Measurements from ENCODE around the gene VEPH1.

The VEPH1 gene

GRCh38 chr3:157502916-157503595 lies at the start of gene VEPH1:
VEPH1 (minus strand) TSS chr3:157503416; CDS start chr3:157495349, 8,067 bp downstream.
- Histone ChIP-seq H3K79me2 (ENCODE audit: control insufficient read depth, low read length) (no peaks in the 10 kb centered on the region), H3K27me3 (ENCODE audit: control insufficient read depth, low read length) (peaks cover 4% of the 10 kb centered on the region; the same call in 1 of the 2 replicates), H3K4me3 (ENCODE audit: low read length) (no peak within 1 kb of the TSS), H3K4me2 (ENCODE audit: low read length) (no peak within 1 kb of the TSS), H3K4me1 (ENCODE audit: control insufficient read depth, low read length) (no peaks in the 10 kb centered on the region), H4K20me1 (ENCODE audit: control insufficient read depth, insufficient read depth, low read depth, low read length) (no peaks in the 10 kb centered on the region), H3K9me2 (replicated peaks; ENCODE audit: control insufficient read depth, low read length) (no peaks in the 10 kb centered on the region), H3F3A (ENCODE audit: control insufficient read depth, insufficient read depth) (no peaks in the 10 kb centered on the region), H3K36me3 (ENCODE audit: control insufficient read depth, low read length) (no peaks in the 10 kb centered on the region), H3K9me3 (ENCODE audit: control insufficient read depth, insufficient read depth, low read length) (no peaks in the 10 kb centered on the region), H3K27ac (ENCODE audit: low read depth, low read length) (no peak within 1 kb of the TSS)
- no peak for TF ChIP-seq EZH2phosphoT487 (IDR thresholded peaks at IDR 0.05; ENCODE audit: borderline replicate concordance, low read length)
- no peak for TF ChIP-seq CTCF (IDR thresholded peaks at IDR 0.05; ENCODE audit: low read depth, low read length, poor library complexity, severe bottlenecking)

DNA sequence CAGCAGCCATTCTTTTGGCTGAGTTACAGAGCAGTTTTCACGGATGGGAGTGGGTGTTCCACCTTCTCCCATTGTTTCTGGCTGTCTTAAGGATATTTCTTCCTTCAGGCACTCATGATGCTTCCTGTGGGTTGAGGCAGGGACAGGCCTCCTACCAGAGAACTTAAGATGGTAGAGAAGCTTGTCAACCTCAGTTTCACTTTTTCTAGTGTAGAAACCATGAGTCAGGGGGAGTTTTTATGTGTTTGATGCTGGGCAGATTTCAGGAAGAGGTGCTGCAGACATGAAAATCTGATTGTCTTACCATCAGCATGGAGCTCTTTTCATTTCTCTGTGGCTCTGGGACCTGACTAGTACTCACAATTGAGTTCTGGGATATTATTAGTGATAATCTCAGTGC lies 48.7 kb upstream of the VEPH1 start:
- no peaks in the 10 kb centered on the region for H3F3A ChIP-seq (ENCODE audit: control insufficient read depth, insufficient read depth)
- H3K27me3 ChIP-seq (ENCODE audit: control insufficient read depth, low read length) = no peaks in the 10 kb centered on the region
- H3K4me1 ChIP-seq (ENCODE audit: control insufficient read depth, low read length) = no peaks in the 10 kb centered on the region
- no peaks in the 10 kb centered on the region for H3K9me3 ChIP-seq (ENCODE audit: control insufficient read depth, insufficient read depth, low read length)
- no peaks in the 10 kb centered on the region for H4K20me1 ChIP-seq (ENCODE audit: control insufficient read depth, insufficient read depth, low read depth, low read length)
- H3K9me2 ChIP-seq (replicated peaks; ENCODE audit: control insufficient read depth, low read length) = no peaks in the 10 kb centered on the region
- H3K36me3 ChIP-seq (ENCODE audit: control insufficient read depth, low read length) = no peaks in the 10 kb centered on the region
- no peak overlapping the region for H3K4me3 ChIP-seq (ENCODE audit: low read length)
- H3K4me2 ChIP-seq (ENCODE audit: low read length) = no peak overlapping the region
- TF ChIP-seq CTCF (IDR thresholded peaks at IDR 0.05; ENCODE audit: low read depth, low read length, poor library complexity, severe bottlenecking) = no peak
- no peak for TF ChIP-seq EZH2phosphoT487 (IDR thresholded peaks at IDR 0.05; ENCODE audit: borderline replicate concordance, low read length)
- H3K27ac ChIP-seq (ENCODE audit: low read depth, low read length) = no peak overlapping the region
- H3K79me2 ChIP-seq (ENCODE audit: control insufficient read depth, low read length) = no peaks in the 10 kb centered on the region

GRCh38 chr3:157549498-157549897 lies 46.3 kb upstream of the VEPH1 start:
- Histone ChIP-seq H3K4me3 (ENCODE audit: low read length) (no peak overlapping the region), H3K4me2 (ENCODE audit: low read length) (no peak overlapping the region), H3K36me3 (ENCODE audit: control insufficient read depth, low read length) (no peaks in the 10 kb centered on the region), H3K4me1 (ENCODE audit: control insufficient read depth, low read length) (no peaks in the 10 kb centered on the region), H3K27ac (ENCODE audit: low read depth, low read length) (no peak overlapping the region), H3K9me2 (replicated peaks; ENCODE audit: control insufficient read depth, low read length) (no peaks in the 10 kb centered on the region), H4K20me1 (ENCODE audit: control insufficient read depth, insufficient read depth, low read depth, low read length) (no peaks in the 10 kb centered on the region), H3K79me2 (ENCODE audit: control insufficient read depth, low read length) (no peaks in the 10 kb centered on the region), H3F3A (ENCODE audit: control insufficient read depth, insufficient read depth) (no peaks in the 10 kb centered on the region), H3K27me3 (ENCODE audit: control insufficient read depth, low read length) (no peaks in the 10 kb centered on the region), H3K9me3 (ENCODE audit: control insufficient read depth, insufficient read depth, low read length) (no peaks in the 10 kb centered on the region)
- TF ChIP-seq CTCF (IDR thresholded peaks at IDR 0.05; ENCODE audit: low read depth, low read length, poor library complexity, severe bottlenecking) = no peak
- TF ChIP-seq EZH2phosphoT487 (IDR thresholded peaks at IDR 0.05; ENCODE audit: borderline replicate concordance, low read length) = no peak

Measured in DOHH2 (cell line).